CD4-positive, alpha-beta T cell (primary cell): ENCODE data around the gene CDH12. TPM values are rescaled to one million over a fixed set of nuclear protein-coding genes. Genes with fewer than 3 reads are reported as not detected.
"Not testable (repeated sequence)": the region's sequence is repeated elsewhere in the genome, so short reads cannot be mapped to it uniquely, and the experiment has no call there.

Source experiments
- ATAC-seq: fragments of 200-7000 bp; cut with Tn5 transposase; one replicate; pipeline ENCODE4 v1.10.0; 2022; ENCODE audit warnings: mild to moderate bottlenecking; ENCODE audit not compliant: poor library complexity
- CTCF ChIA-PET: fragments of 350-600 bp; sonication (Branson Sonifier 250); formaldehyde crosslinking; loops from one replicate; lab custom pipeline; 2021; ENCODE audit warnings: antibody characterized with exemption, inconsistent platforms; lab: Charles Lee
- POLR2A ChIA-PET: fragments of 350-600 bp; sonication (Branson Sonifier 250); formaldehyde crosslinking; loops from one replicate; lab custom pipeline; 2021; ENCODE audit warnings: antibody characterized with exemption, inconsistent platforms; lab: Charles Lee
- DNase-seq, 14 experiments: peaks; one replicate each; pipeline ENCODE4 v3.0.0-alpha.2; 2013 to 2020; ENCODE audit warnings: mixed read lengths in 2 of 14
- H3K27ac ChIP-seq, 2 donors: one replicate each; pipeline versions ENCODE4 v1.5.1 to v1.7.0; 2013; ENCODE audit warnings: low read length in 2 of 2, low read depth in 1 of 2, mild to moderate bottlenecking in 1 of 2
- H3K27me3 ChIP-seq, 2 experiments: 1 replicate in 1 of 2; 2 replicates in 1 of 2; pipeline versions ENCODE4 v1.6.1 to v1.7.0; 2013; ENCODE audit warnings: low read length in 2 of 2, control low read depth in 1 of 2, mild to moderate bottlenecking in 1 of 2, moderate library complexity in 1 of 2; ENCODE audit not compliant: insufficient read depth in 2 of 2, control insufficient read depth in 1 of 2
- H3K36me3 ChIP-seq: one replicate; pipeline ENCODE4 v1.6.1; 2013; ENCODE audit warnings: low read length, control low read depth; ENCODE audit not compliant: insufficient read depth
- H3K4me1 ChIP-seq: one replicate; pipeline ENCODE4 v1.6.1; 2013; ENCODE audit warnings: low read length, control low read depth; ENCODE audit not compliant: insufficient read depth
- H3K4me3 ChIP-seq: one replicate; pipeline ENCODE4 v1.5.1; 2013; ENCODE audit warnings: mild to moderate bottlenecking, low read length, moderate library complexity
- H3K9me3 ChIP-seq, 2 experiments: 1 replicate in 1 of 2; 2 replicates in 1 of 2; pipeline versions ENCODE4 v1.6.1 to v1.7.0; 2013; ENCODE audit warnings: low read length in 2 of 2, mild to moderate bottlenecking in 2 of 2, control low read depth in 1 of 2, moderate library complexity in 1 of 2; ENCODE audit not compliant: control insufficient read depth in 1 of 2, insufficient read depth in 1 of 2
- H3K27ac Mint-ChIP-seq: one replicate; pipeline ENCODE4 v1.8.0; 2020; ENCODE audit warnings: mixed read lengths
- H3K27me3 Mint-ChIP-seq: one replicate; pipeline ENCODE4 v1.8.0; 2021; ENCODE audit warnings: mixed read lengths
- H3K36me3 Mint-ChIP-seq: one replicate; pipeline ENCODE4 v1.8.0; 2021; ENCODE audit warnings: low read depth, mixed read lengths
- H3K4me1 Mint-ChIP-seq: one replicate; pipeline ENCODE4 v1.8.0; 2021; ENCODE audit warnings: low read depth, mixed read lengths
- H3K4me3 Mint-ChIP-seq: one replicate; pipeline ENCODE4 v1.8.0; 2020; ENCODE audit warnings: mild to moderate bottlenecking, mixed read lengths
- H3K9me3 Mint-ChIP-seq: one replicate; pipeline ENCODE4 v1.8.0; 2020; ENCODE audit warnings: mixed read lengths
- intact Hi-C, 2 experiments: fragments of 100-400 bp; cut with DNase I in 1 of 2; cut with micrococcal nuclease in 1 of 2; formaldehyde crosslinking; loops; one replicate each; pipeline versions ENCODE4 v1.15.1 to v1.9.0; 2023 to 2025; cut with DNase I, micrococcal nuclease
- total RNA-seq, 174 experiments: library from RNA in 2 of 174; stranded (reverse) in 2 of 174; gene quantifications; one replicate each; pipeline ENCODE4 v1.2.3 and lab custom pipeline; 2021 to 2026
- TF ChIP-seq, protein P1 (sequence below): fragments of 200-600 bp; IDR thresholded peaks from one replicate; pipeline ENCODE4 v1.8.0; 2022; ENCODE audit warnings: antibody characterized with exemption, mild to moderate bottlenecking

The CDH12 gene
- total RNA-seq, 2 experiments from 2014 or later: not detected

DNA sequence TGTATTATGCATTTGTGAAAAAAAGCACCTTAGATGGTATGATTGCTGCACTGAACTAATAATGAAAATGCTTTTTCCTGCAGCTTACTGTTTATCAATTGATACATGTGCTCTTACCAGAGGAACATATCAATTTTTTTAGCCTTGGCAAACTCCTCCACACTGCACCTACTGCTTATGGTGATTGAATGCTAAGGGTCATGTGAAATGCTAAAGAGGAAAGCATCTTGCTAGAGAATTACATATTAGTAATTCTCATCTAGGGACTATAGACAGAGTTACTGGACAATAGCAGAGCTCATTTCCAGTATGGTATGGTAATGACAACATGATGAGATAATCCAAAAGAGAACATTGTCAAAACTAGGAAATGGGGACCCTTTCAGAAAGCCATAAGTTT, 817.1 kb downstream of the CDH12 start:
- Histone ChIP-seq H3K27me3 (no peaks in the 10 kb centered on the region), H3K36me3 (no peaks in the 10 kb centered on the region), H3K9me3 (peaks cover 0 to 5% of the 10 kb centered on the region in 2 experiments), H3K27ac (no peak overlapping the region), H3K4me1 (no peaks in the 10 kb centered on the region), H3K4me3 (no peak overlapping the region)
- ATAC-seq (no peak), DNase-seq (no peak)
- Mint-ChIP-seq H3K36me3 (no peaks in the 10 kb centered on the region), H3K4me1 (no peaks in the 10 kb centered on the region), H3K27ac (no peak overlapping the region), H3K4me3 (no peak overlapping the region), H3K9me3 (peaks cover 3% of the 10 kb centered on the region), H3K27me3 (no peaks in the 10 kb centered on the region)
- CTCF ChIA-PET: no interaction called here
- POLR2A ChIA-PET: no interaction called here
- TF ChIP-seq, protein P1, sequence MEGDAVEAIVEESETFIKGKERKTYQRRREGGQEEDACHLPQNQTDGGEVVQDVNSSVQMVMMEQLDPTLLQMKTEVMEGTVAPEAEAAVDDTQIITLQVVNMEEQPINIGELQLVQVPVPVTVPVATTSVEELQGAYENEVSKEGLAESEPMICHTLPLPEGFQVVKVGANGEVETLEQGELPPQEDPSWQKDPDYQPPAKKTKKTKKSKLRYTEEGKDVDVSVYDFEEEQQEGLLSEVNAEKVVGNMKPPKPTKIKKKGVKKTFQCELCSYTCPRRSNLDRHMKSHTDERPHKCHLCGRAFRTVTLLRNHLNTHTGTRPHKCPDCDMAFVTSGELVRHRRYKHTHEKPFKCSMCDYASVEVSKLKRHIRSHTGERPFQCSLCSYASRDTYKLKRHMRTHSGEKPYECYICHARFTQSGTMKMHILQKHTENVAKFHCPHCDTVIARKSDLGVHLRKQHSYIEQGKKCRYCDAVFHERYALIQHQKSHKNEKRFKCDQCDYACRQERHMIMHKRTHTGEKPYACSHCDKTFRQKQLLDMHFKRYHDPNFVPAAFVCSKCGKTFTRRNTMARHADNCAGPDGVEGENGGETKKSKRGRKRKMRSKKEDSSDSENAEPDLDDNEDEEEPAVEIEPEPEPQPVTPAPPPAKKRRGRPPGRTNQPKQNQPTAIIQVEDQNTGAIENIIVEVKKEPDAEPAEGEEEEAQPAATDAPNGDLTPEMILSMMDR: no peak
- intact Hi-C loops: no loop called here

DNA sequence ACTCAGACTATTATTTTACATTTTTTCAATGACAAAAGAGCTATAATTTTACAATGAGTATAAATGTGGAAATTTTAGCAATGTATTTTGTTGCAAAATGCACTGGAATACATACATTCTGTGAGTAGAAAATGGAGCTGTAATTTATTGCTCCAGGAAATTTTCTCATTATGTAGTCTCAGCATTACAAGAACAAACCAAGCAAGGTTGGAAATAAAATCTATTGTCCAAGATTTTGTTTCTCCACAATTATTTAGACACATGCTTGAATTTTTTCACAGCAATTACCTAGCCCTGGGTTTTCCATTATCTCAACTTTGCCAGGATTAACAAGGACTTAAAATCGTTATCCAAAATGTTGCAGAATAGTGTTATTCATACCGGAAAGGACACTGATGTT, 820.1 kb downstream of the CDH12 start:
- no peak overlapping the region for H3K27ac ChIP-seq
- H3K27ac Mint-ChIP-seq: no peak overlapping the region
- POLR2A ChIA-PET: no interaction called here
- intact Hi-C loops: no loop called here
- no peaks in the 10 kb centered on the region for H3K4me1 ChIP-seq
- no peak for ATAC-seq
- CTCF ChIA-PET: no interaction called here
- DNase-seq: no peak
- no peaks in the 10 kb centered on the region for H3K27me3 Mint-ChIP-seq
- TF ChIP-seq, protein P1: no peak
- no peaks in the 10 kb centered on the region for H3K36me3 Mint-ChIP-seq
- H3K4me3 Mint-ChIP-seq: no peak overlapping the region
- H3K9me3 ChIP-seq: peaks cover 0 to 1% of the 10 kb centered on the region in 2 experiments
- H3K36me3 ChIP-seq: no peaks in the 10 kb centered on the region
- no peaks in the 10 kb centered on the region for H3K27me3 ChIP-seq
- H3K9me3 Mint-ChIP-seq: peaks cover 3% of the 10 kb centered on the region
- no peaks in the 10 kb centered on the region for H3K4me1 Mint-ChIP-seq
- H3K4me3 ChIP-seq: no peak overlapping the region

DNA sequence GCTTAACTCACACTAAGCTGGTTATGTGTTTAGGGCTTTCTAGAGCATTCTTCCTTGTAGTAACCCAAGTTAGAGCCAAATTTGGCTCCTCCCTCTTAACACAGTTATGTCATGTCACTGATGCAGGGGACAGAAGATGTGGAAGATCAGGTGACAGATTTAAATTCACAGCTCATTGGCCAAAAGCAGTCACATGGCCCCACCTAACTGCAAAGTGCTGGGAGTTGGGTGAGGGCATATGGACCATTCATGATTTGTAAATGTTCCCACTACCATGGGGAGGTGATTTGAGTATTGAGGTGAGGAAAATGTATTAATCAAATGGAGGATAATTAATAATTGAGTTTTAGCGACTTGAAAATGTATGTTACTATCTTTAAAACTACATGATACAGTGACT, 829.4 kb downstream of the CDH12 start:
- peaks cover 0 to 5% of the 10 kb centered on the region in 2 experiments for H3K9me3 ChIP-seq
- no peak for ATAC-seq
- Mint-ChIP-seq H3K36me3 (no peaks in the 10 kb centered on the region), H3K27ac (no peak overlapping the region), H3K9me3 (peaks cover 26% of the 10 kb centered on the region), H3K4me1 (no peaks in the 10 kb centered on the region), H3K27me3 (no peaks in the 10 kb centered on the region), H3K4me3 (no peak overlapping the region)
- H3K27ac ChIP-seq: no peak overlapping the region
- TF ChIP-seq, protein P1: no peak
- ChIA-PET POLR2A (no interaction called here), CTCF (no interaction called here)
- no peaks in the 10 kb centered on the region for H3K4me1 ChIP-seq
- no peak overlapping the region for H3K4me3 ChIP-seq
- no peaks in the 10 kb centered on the region for H3K36me3 ChIP-seq
- H3K27me3 ChIP-seq: no peaks in the 10 kb centered on the region
- no peak for DNase-seq
- intact Hi-C loops: no loop called here

DNA sequence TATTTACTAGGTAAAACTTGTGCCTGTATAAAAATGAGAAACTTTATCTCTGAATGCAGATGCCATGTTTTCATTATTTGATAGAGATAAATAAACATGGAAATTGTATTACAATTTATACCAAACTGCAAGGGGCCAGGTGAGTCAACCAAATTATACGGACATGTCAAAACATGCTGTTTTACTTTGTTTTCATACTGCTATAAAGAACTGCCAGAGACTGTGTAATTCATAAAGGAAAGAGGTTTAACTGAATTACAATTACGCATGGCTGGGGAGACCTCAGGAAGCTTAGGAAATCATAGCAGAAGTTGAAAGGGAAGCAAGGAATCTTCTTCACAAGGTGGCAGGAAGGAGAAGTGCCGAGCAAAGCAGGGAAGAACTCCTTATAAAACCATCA, 840.3 kb downstream of the CDH12 start:
- H3K9me3 ChIP-seq, H3K27ac ChIP-seq, H3K27me3 Mint-ChIP-seq, H3K4me3 Mint-ChIP-seq, H3K4me1 Mint-ChIP-seq, H3K36me3 Mint-ChIP-seq, H3K4me3 ChIP-seq, H3K27ac Mint-ChIP-seq, POLR2A ChIA-PET, H3K4me1 ChIP-seq, H3K9me3 Mint-ChIP-seq, H3K27me3 ChIP-seq, H3K36me3 ChIP-seq, ATAC-seq, CTCF ChIA-PET, intact Hi-C loops, DNase-seq: not testable (repeated sequence)

DNA sequence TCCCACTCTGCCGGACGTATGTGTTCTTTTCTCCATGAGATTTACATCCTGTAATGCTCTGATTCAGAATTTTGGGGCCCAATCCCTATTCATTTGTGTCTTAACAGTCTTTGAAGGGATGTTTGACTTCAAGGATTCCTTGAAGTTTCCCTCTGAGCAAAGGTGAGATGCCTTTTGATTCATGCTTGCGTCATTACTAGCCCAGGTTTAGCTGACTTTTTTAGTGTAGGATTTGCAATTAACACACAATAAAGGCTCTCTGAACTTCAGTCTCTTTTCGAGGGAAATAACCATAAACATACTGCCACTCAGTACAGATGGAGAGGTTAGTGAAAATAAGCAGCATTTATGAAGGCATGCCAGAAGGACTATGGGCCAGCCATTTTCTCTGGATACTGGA, 842.3 kb downstream of the CDH12 start:
- H3K4me1 ChIP-seq, H3K36me3 ChIP-seq, H3K4me3 Mint-ChIP-seq, H3K4me3 ChIP-seq, H3K27me3 Mint-ChIP-seq, H3K9me3 ChIP-seq, H3K36me3 Mint-ChIP-seq, intact Hi-C loops, POLR2A ChIA-PET, H3K27ac ChIP-seq, H3K27ac Mint-ChIP-seq, DNase-seq, H3K9me3 Mint-ChIP-seq, H3K27me3 ChIP-seq, CTCF ChIA-PET, H3K4me1 Mint-ChIP-seq, ATAC-seq: not testable (repeated sequence)
